ENCODE results near the gene TRIO. TPM values are rescaled to one million over a fixed set of nuclear protein-coding genes. Genes with fewer than 3 reads are reported as not detected.

The TRIO gene
- total RNA-seq, 1 experiment from 2014 or later: 68.4 TPM

GRCh38 chr5:14148890-14149671 is 5.9 kb downstream of the TRIO start:
- intact Hi-C loops (cut with micrococcal nuclease): loop anchor here (10.0 kb wide), 1 partner anchor 114 kb away; no protein-coding TSS in a partner anchor
- no TSS peak for BruUV-seq (replicated peaks)
- H3K4me3 ChIP-seq (replicated peaks in 1 of 2; ENCODE audit: low read depth in 1 of 2, low read length in 2 of 2): no peak overlapping the region
- no peak overlapping the region for H3K4me2 ChIP-seq (ENCODE audit: low read length)
- H3K27me3 ChIP-seq (ENCODE audit: insufficient read depth, low read length): no peaks in the 10 kb centered on the region
- peaks cover 9 to 39% of the 10 kb centered on the region in 2 experiments for H3K4me1 ChIP-seq (ENCODE audit: control insufficient read depth in 1 of 2, insufficient read depth in 2 of 2, low read length in 2 of 2)
- H3K36me3 ChIP-seq (ENCODE audit: control insufficient read depth in 1 of 2, insufficient read depth in 2 of 2, low read length in 2 of 2): no peaks in the 10 kb centered on the region
- no peak overlapping the region for H2AFZ ChIP-seq (ENCODE audit: low read depth, low read length, poor library complexity, severe bottlenecking)
- TF ChIP-seq YY1 (IDR thresholded peaks at IDR 0.05; ENCODE audit: extremely low read depth, insufficient replicate concordance, low read depth, low read length) (no peak), ATF3 (IDR thresholded peaks at IDR 0.05) (no peak), EZH2 (IDR thresholded peaks at IDR 0.05) (no peak), CEBPB (IDR thresholded peaks at IDR 0.05; ENCODE audit: low read depth) (no peak), TCF7L2 (IDR thresholded peaks at IDR 0.05; ENCODE audit: borderline replicate concordance, extremely low read depth, insufficient read depth, insufficient read length) (no peak), POLR2A (IDR thresholded peaks at IDR 0.05; ENCODE audit: borderline replicate concordance, extremely low read depth, insufficient read depth, insufficient read length) (no peak), SRF (IDR thresholded peaks at IDR 0.05; ENCODE audit: low read depth) (no peak), REST (IDR thresholded peaks at IDR 0.05; ENCODE audit: low read depth) (no peak), ZBTB33 (IDR thresholded peaks at IDR 0.05; ENCODE audit: extremely low read depth, insufficient replicate concordance, low read length) (no peak), ZNF274 (IDR thresholded peaks at IDR 0.05; ENCODE audit: low read depth, low read length) (no peak), EZH2phosphoT487 (IDR thresholded peaks at IDR 0.05; ENCODE audit: borderline replicate concordance) (no peak)
- ChIA-PET POLR2A (no interaction called here), RAD21 (ENCODE audit: low non-redundant PET in 1 of 2, low total read pairs in 2 of 2, uncharacterized antibody in 2 of 2, unreplicated experiment in 2 of 2) (no interaction called here), CTCF (no interaction called here)
- H3K9me3 ChIP-seq (ENCODE audit: control insufficient read depth in 1 of 2, insufficient read depth in 1 of 2, low read depth in 1 of 2, low read length in 2 of 2): no peaks in the 10 kb centered on the region
- no peaks in the 10 kb centered on the region for H3K9me2 ChIP-seq (ENCODE audit: insufficient read depth)
- no peak overlapping the region for H3K9ac ChIP-seq (ENCODE audit: low read length)
- no peak for ATAC-seq
- H3K27ac ChIP-seq (ENCODE audit: low read depth, low read length): no peak overlapping the region
- peaks cover 47% of the 10 kb centered on the region; the same call in 1 of the 2 replicates for H4K20me1 ChIP-seq (ENCODE audit: insufficient read depth)
- no peak for DNase-seq (ENCODE audit: low read depth, low spot score)
- H3K79me2 ChIP-seq (ENCODE audit: insufficient read depth, low read length): peaks cover 99% of the 10 kb centered on the region

Data from HCT116 (cell line).